ENCODE results near the gene ATP8B3. TPM values are rescaled to one million over a fixed set of nuclear protein-coding genes. Genes with fewer than 3 reads are reported as not detected.

The ATP8B3 gene
- total RNA-seq, 4 donors from 2014 or later, result 0.09 to 0.24 TPM; not detected in 2

GRCh38 chr19:1756705-1757465 is 55.2 kb downstream of the ATP8B3 start:
- TF ChIP-seq, protein P1, sequence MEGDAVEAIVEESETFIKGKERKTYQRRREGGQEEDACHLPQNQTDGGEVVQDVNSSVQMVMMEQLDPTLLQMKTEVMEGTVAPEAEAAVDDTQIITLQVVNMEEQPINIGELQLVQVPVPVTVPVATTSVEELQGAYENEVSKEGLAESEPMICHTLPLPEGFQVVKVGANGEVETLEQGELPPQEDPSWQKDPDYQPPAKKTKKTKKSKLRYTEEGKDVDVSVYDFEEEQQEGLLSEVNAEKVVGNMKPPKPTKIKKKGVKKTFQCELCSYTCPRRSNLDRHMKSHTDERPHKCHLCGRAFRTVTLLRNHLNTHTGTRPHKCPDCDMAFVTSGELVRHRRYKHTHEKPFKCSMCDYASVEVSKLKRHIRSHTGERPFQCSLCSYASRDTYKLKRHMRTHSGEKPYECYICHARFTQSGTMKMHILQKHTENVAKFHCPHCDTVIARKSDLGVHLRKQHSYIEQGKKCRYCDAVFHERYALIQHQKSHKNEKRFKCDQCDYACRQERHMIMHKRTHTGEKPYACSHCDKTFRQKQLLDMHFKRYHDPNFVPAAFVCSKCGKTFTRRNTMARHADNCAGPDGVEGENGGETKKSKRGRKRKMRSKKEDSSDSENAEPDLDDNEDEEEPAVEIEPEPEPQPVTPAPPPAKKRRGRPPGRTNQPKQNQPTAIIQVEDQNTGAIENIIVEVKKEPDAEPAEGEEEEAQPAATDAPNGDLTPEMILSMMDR (IDR thresholded peaks at IDR 0.05 in 4 of 5, conservative IDR thresholded peaks at IDR 0.05 in 1 of 5), result no peak
- no peak for TF ChIP-seq POLR2A (IDR thresholded peaks at IDR 0.05)
- Histone ChIP-seq H3K27ac (no peak overlapping the region), H3K4me3 (no peak overlapping the region), H3K27me3 (peaks cover 75 to 82% (median 81%) of the 10 kb centered on the region in 3 donors), H3K9me3 (no peaks in the 10 kb centered on the region), H3K4me1 (no peaks in the 10 kb centered on the region), H3K36me3 (no peaks in the 10 kb centered on the region)
- in situ Hi-C loops (cut with MboI; ENCODE audit: low sequenced_read_pairs in 4 of 4), result loop anchor here in 1 of 4 donors (25.0 kb wide), 1 partner anchor 220 kb away; no protein-coding TSS in a partner anchor
- ATAC-seq (no peak), DNase-seq (no peak)
- intact Hi-C loops (cut with DNase I; ENCODE audit: low total_unique reads), result no loop called here

DNA sequence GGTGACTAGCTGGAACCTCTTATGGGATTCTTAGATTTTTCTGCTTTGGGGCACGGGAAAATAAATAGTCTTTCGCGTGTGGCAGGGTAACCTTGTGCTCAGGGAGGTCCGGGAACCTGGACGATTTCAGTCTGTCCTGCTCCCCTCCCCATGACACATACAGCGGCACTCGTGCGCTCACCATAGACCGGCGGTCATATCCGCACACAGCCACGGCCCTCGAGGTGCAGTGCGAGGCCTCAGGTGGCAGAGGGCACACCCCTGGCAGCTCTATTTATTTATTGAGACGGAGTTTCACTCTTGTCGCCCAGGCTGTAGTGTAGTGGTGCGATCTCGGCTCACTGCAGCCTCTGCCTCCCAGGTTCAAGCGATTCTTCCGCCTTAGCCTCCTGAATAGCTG is 55.8 kb downstream of the ATP8B3 start:
- no peaks in the 10 kb centered on the region for H3K36me3 ChIP-seq
- DNase-seq (no peak), ATAC-seq (no peak)
- H3K4me1 ChIP-seq, result no peaks in the 10 kb centered on the region
- no peaks in the 10 kb centered on the region for H3K9me3 ChIP-seq
- in situ Hi-C loops (cut with MboI; ENCODE audit: low sequenced_read_pairs in 4 of 4), result loop anchor here in 1 of 4 donors (25.0 kb wide), 1 partner anchor 219 kb away; no protein-coding TSS in a partner anchor
- no peak for TF ChIP-seq POLR2A (IDR thresholded peaks at IDR 0.05)
- TF ChIP-seq, protein P1 (IDR thresholded peaks at IDR 0.05 in 4 of 5, conservative IDR thresholded peaks at IDR 0.05 in 1 of 5), result no peak
- H3K27me3 ChIP-seq, result peaks cover 75 to 82% (median 81%) of the 10 kb centered on the region in 3 donors
- no peak overlapping the region for H3K4me3 ChIP-seq
- intact Hi-C loops (cut with DNase I; ENCODE audit: low total_unique reads), result no loop called here
- H3K27ac ChIP-seq, result no peak overlapping the region

DNA sequence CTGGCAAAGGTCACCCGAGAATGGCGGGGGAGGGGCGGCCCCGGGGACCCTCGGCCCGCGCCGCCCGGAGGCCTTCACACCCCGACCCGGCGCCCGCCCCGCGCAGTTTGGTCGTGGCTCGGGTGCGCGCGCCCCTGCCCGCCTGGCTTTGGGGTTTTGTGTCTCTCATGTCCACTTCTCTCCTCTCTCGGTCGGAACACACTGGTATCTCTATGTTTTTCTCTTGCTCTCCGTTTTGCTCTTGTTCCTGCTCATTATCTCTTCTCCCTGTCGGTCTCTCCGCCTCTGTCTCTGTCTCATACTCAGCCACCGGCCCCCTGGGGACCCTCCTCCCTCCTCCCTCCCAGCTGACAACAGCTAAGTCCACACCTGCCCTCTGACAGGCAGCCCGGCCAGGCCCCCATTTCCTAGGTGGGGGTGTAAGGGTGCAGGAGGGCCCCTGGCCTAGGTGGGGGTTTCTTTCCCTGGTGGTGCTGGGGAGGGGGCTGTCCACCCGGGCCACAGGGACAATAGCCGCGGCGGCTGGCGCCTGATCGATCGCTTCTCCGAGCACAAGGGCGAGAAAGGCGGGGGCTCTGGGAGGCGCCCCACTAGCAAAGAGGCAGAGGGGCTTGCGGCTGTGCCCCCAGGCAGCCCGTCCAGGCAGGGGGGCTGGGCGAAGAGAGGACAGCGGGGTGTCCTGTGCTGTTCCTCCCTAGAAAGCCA is 56.5 kb downstream of the ATP8B3 start:
- Histone ChIP-seq H3K4me3 (no peak overlapping the region), H3K4me1 (no peaks in the 10 kb centered on the region), H3K9me3 (no peaks in the 10 kb centered on the region), H3K27me3 (peaks cover 75 to 85% (median 82%) of the 10 kb centered on the region in 3 donors), H3K36me3 (no peaks in the 10 kb centered on the region), H3K27ac (no peak overlapping the region)
- DNase-seq (no peak), ATAC-seq (no peak)
- no peak for TF ChIP-seq POLR2A (IDR thresholded peaks at IDR 0.05)
- TF ChIP-seq, protein P1 (IDR thresholded peaks at IDR 0.05 in 4 of 5, conservative IDR thresholded peaks at IDR 0.05 in 1 of 5), result no peak
- intact Hi-C loops (cut with DNase I; ENCODE audit: low total_unique reads) (no loop called here), in situ Hi-C loops (cut with MboI; ENCODE audit: low sequenced_read_pairs in 4 of 4) (loop anchor here in 1 of 4 donors (25.0 kb wide), 1 partner anchor 218 kb away; no protein-coding TSS in a partner anchor)

DNA sequence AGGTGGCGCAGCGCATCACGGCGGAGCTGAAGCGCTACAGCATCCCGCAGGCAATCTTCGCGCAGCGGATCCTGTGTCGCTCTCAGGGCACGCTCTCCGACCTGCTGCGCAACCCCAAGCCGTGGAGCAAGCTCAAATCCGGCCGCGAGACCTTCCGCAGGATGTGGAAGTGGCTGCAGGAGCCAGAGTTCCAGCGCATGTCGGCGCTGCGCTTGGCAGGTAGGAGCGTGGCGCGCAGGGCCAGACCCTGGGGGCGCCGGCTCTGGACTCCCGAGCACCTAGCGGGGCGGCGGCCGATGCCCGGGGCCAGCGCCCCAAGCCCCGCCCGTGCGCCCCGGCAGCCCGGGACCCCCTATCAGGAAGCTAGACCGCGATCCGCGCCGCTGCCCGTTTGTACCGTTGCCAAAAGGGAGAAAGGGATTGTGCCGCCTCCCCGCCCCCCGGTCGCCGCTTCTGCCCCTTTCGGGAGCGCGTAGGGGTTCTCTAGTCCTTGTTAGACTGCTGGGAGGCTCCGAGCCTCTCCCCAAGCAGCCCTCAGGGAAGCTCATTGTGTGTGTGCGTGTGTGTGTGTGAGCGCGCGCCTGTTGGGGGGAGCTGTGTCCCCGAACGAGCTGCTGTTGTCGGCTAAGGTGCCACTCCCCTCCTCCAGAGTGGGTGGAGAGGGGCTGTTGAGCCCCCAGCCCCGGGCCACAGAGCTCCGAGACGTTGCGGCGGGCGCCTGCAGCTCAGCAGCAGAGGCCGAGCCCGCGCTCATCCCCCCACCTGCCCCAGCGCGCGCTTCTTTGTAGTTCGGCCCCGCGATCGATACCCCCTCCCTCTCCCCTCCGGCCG is 57.2 kb downstream of the ATP8B3 start:
- Histone ChIP-seq H3K27ac (no peak overlapping the region), H3K4me1 (peaks cover 2 to 3% of the 10 kb centered on the region in 2 donors), H3K9me3 (no peaks in the 10 kb centered on the region), H3K4me3 (no peak overlapping the region), H3K27me3 (peaks cover 75 to 85% (median 82%) of the 10 kb centered on the region in 3 donors), H3K36me3 (no peaks in the 10 kb centered on the region)
- intact Hi-C loops (cut with DNase I; ENCODE audit: low total_unique reads) (no loop called here), in situ Hi-C loops (cut with MboI; ENCODE audit: low sequenced_read_pairs in 4 of 4) (loop anchor here in 1 of 4 donors (25.0 kb wide), 1 partner anchor 218 kb away; no protein-coding TSS in a partner anchor)
- TF ChIP-seq, protein P1 (IDR thresholded peaks at IDR 0.05 in 4 of 5, conservative IDR thresholded peaks at IDR 0.05 in 1 of 5), result no peak
- TF ChIP-seq POLR2A (IDR thresholded peaks at IDR 0.05), result no peak
- ATAC-seq (no peak), DNase-seq (no peak)
